NCI-H1930 (cell line): ENCODE measurements around the gene ABHD12.
"Not testable (repeated sequence)": the region's sequence is repeated elsewhere in the genome, so short reads cannot be mapped to it uniquely, and the experiment has no call there.

ENCODE experiments used
- DNase-seq, 2 experiments: peaks; one replicate each; lab custom pipeline; 2025; lab: John Stamatoyannopoulos, UW

ABHD12 gene

DNA sequence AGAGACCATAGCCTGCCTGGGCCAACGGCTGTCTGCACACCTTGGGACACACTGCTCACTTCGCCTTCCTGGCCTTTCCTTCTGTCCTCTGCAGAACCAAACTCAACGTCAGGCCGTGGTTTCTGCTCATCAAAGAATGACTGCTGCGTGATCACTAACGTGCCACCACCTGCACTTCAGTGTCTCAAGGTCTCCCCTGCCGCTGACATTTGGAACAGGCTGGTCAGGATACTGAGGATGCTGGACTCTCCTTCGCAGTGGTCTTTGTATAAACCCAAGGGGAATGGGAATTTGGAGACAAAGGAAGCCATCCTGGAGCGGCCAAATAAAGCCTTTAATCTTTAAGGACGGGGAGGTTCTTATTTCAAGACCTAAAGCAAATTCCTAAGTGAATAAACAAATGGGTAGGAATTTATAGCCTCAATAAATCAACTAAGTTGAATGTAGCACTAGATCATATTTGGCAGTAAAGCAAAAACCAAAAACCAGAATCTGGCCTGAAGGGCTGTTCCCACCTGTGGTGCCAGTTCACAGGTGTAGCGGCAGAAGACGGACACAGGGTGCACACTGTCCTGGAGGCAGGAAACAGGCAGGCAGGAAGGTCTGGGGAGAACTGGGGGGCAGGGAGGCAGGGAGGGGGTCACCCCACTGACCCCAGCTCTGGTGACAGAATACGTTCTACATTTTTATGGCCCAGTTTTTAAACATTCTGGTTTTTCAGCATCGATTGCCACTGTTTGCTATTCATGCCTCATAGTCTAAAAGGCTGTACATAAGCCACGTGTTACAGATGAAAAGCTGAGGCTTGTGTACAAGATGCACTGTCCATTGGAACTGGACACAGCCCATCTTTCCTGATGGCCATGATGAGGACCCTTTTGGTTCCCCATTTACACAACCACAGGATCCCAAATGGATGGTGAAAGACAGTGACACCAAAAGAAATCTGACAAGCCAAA lies 36.6 kb downstream of the ABHD12 start:
- DNase-seq, result no peak

DNA sequence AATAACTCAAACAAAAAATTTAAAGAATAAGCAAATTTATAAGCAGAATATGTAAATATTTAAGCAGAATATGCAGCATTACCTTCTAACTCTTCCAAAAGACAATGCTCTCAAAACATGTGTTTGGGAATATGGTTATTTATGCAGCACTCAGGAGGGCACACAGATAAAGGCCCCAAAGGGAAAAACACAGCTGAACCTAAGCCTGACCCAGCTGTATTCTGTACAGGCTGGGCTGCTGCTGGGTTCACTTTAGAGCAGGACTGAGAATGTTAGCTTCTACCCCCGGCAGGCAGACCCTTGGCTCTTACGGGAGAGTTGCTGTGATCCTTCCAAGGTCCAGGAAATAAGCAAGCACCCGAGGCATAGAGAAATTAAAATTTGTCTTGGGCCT lies 37.3 kb downstream of the ABHD12 start:
- no peak for DNase-seq

DNA sequence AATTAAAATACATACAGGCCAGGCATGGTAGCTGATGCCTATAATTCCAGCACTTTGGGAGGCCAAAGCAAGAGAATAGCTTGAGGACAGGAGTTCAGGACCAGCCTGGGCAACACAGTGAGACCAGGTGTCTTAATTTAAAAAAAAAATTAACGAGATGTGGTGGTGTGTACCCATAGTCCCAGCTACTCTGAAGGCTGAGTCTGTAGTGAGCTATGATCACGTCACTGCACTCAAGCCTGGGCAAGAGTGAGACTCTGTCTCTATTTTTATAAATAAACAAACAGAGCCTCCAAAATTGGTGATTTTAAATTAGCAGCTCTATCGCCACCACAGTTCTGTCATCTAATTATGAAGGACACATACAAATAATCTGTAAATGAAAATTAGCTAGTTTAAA lies 37.9 kb downstream of the ABHD12 start:
- no peak for DNase-seq

GRCh38 chr20:25351024-25351360 lies 39.6 kb downstream of the ABHD12 start:
- DNase-seq, result no peak

- no peak for DNase-seq
Measured at GRCh38 chr20:25346349-25346748, 44.3 kb downstream of the ABHD12 start.

GRCh38 chr20:25345721-25346120 lies 44.9 kb downstream of the ABHD12 start:
- DNase-seq, result no peak

GRCh38 chr20:25344634-25345033 lies 46.0 kb downstream of the ABHD12 start:
- DNase-seq, result no peak

- DNase-seq, result no peak
Measured at GRCh38 chr20:25341716-25342680, 48.6 kb downstream of the ABHD12 start.

GRCh38 chr20:25340380-25340779 lies 50.3 kb downstream of the ABHD12 start:
- no peak for DNase-seq

GRCh38 chr20:25339608-25340007 lies 51.0 kb downstream of the ABHD12 start:
- DNase-seq, result no peak

GRCh38 chr20:25338112-25339023 lies 52.3 kb downstream of the ABHD12 start:
- DNase-seq, result no peak

- DNase-seq, result no peak
Measured at GRCh38 chr20:25336561-25337422, 53.8 kb downstream of the ABHD12 start.

DNA sequence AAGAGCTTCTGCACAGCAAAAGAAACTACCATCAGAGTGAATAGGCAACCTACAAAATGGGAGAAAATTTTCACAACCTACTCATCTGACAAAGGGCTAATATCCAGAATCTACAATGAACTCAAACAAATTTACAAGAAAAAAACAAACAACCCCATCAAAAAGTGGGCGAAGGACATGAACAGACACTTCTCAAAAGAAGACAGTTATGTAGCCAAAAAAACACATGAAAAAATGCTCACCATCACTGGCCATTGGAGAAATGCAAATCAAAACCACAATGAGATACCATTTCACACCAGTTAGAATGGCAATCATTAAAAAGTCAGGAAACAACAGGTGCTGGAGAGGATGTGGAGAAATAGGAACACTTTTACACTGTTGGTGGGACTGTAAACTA lies 55.7 kb downstream of the ABHD12 start:
- DNase-seq, result not testable (repeated sequence)

GRCh38 chr20:25328954-25329498 lies 61.6 kb downstream of the ABHD12 start:
- DNase-seq, result no peak

DNA sequence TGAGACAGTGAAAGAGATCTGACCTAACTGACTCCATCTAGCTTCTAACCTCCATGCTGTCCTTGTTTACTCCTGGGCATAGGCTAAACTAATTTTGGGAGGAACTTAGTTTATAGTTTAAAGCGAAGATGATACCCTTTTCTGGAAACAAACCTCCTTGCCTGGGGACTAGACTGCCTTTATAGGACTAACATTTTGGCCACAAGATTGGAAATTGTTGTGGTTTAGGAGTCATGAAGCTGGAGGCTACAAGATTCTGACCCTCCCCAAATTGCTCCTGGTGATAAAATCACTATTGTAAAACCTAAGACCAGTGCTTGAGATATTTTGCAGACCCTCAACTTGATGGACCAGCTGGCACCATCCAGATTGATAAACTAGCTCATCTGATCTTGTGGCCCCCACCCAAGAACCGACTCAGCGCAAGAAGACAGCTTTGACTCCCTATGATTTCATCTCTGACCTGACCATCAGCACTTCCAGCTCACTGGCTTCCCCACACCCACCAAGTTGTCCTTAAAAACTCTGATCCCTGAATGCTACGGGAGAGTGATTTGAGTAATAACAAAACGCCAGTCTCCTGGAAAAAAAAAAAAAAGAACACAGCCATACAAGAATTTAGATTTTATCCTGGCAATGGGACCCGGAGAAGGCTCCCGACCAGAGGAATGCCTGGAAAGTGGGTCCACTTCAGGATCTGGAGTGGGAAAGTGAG lies 63.0 kb downstream of the ABHD12 start:
- no peak for DNase-seq

DNA sequence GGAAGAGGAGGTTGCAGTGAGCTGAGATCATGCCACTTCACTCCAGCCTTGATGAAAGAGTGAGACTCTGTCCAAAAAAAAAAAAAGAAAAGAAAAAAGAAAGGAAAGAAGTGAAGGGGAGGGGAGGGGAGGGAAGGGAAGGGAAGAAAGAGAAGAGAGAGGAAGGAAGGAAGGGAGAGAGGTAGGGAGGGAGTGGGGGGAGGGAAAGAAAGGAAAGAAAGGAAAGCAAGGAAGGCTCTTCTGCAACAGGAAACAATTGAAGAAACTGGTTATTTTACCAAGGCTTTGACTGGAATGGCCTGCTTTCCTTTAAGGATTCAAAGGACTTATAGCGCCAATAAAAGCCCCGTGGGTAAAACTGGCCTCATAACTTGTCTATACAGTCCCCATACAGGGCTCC lies 64.6 kb downstream of the ABHD12 start:
- DNase-seq, result no peak

DNA sequence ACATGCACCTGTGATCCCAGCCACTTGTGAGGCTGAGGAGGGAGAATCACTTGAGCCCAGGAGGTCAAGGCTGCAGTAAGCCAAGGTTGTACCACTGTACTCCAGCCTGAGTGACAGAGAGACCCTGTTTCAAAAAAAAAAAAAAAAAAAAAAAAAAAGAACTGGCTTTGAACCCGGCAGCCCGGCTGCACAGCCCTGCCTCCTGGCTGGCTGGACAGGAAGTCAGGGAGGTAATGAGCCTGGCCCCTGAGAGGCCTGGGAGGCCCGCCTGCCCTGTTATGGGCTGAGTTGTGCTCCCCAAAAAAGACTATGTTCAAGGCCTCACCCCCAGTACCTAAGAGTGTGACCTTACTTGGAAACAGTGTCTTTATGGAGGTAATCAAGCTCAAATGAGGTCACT lies 65.6 kb downstream of the ABHD12 start:
- no peak for DNase-seq

DNA sequence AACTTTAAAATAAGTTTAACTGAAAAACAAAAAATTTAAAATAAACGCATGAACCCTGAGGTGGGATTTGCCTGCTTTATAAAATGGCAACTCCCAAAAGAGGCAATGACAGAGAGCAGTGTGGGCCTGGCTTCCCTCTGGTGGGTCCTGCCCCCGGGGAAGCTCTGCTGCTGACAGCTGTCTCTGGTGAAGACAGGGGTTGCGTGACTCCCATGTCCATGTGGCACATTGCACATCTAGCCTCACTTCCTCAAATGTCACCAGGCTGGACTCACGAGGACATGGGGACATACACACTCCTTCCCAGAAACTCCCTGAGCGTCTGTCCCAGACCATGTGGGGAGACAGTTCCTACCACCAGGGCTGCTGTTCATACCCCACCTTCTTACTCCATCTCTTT lies 66.2 kb downstream of the ABHD12 start:
- no peak for DNase-seq

DNA sequence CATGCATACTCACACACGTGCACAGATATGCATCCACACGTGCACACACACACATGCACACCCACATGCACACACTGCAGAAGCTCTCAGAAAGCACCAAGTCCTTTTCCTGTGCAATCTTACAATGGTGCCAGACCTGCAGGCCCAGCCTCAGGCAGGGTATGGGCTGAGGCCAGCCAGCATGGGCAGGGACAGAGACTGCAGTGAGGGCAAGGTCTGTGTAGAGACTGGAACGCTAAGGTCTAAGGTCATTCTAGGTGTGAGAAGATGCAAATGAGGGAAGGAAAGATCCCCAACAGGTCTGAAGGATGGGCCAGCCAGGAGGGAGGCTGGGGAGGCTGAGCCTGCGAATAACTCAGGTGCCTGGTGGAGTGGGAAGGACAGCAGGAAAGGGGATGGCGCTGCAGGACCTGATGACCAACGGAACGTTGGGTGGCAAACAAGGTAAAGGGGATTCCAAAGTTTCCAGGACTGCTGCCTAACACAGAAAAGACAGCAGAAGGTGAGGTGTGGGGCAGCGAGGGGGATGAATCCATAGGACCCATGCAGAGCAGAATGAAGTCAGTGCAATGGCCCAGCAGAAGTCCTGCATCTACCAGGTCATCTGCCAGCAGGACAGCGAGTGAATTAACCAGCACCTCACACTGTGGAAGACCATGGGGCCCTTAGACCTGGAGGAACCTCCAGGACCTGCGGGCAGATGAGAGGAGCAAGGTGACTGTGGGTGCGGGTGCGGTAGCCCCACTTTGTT lies 67.0 kb downstream of the ABHD12 start:
- DNase-seq, result no peak
